HG03095 (cell line): ENCODE measurements around the gene JAKMIP2.
"Not testable (repeated sequence)": the region's sequence is repeated elsewhere in the genome, so short reads cannot be mapped to it uniquely, and the experiment has no call there.

Experiments used
- ATAC-seq: cut with Tn5 transposase; IDR thresholded peaks from one replicate; pipeline ENCODE4 v1.9.1; 2021; ENCODE audit warnings: moderate library complexity; ENCODE audit not compliant: unreplicated experiment

Gene JAKMIP2

GRCh38 chr5:147564124-147564486, 218.4 kb downstream of the JAKMIP2 start:
- no peak for ATAC-seq

DNA sequence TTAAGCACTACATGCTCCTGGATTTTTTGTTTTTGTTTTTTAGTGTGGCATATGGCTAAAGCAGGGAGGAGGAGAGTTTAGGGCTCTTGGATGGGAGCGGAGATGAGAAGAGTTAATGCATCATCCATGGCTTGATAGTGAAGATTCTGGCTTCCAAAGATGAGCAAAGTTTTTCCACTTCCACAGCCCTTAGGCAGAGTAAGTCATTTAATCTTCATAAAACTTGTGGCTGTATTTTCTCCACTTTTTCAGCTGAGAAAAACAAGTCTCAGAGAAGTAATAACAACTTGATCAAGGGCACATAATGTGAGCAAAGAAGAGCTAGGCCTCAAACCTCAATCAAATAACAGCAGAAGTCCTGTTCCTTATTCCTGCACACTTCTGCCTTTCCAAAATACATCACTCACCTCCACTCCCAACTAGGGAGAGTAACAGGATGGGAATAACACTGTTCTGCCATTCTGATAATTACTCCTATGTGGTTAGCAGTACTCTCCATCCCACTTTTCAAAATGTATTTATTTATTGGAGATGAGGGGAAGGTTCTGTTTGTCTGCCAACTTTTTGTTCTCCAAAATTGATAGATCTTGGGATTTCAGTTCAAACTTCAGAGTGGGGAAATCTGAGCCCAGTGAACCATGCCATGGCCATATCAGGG, 218.9 kb downstream of the JAKMIP2 start:
- no peak for ATAC-seq

DNA sequence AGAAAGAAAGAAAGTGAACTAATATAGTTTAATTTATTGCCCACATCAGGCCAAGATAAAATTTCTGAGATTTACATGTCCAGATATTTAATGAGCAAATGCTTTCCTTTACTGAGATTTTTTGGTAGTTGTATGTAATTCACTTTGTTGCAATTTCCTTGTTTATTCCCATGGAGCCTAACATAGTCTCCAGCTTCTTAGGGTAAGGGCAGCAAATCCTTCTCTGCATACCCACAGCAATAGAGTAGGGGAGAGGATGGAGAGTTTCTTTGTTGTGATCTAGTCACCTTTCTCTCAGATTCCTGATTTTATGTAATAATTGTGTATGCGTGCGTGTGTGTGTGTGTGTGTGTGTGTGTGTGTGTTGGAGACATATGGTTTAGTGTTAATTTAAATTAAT, 221.1 kb downstream of the JAKMIP2 start:
- no peak for ATAC-seq

DNA sequence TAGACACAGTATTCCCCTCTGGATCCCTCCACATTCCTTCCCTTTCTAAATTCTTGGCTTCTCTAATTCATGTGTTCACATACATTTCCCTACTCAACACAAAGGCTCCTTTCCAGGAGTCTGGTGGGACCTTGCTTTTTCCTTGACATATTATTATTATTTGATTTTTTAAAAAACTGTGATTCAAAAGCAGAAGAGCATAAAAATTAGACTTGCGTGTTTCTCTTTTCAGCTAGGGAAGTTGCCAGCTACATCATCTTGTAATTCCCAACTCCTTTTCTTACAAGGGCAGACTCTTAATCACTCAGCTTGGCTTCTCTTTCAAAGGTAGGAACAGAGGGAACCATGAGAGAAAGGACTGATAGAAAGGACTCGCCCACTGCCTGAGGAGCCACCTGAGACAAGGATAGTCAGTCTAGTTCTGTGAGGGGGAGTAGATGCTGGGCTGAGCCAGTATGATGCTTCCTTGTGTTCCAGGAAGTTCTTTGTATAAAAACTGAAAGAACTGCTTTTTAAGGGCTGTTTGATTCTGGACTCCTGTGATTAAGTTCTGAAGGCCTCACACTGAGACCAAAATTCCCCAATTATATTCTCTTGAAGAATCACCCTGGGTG, 221.7 kb downstream of the JAKMIP2 start:
- no peak for ATAC-seq

DNA sequence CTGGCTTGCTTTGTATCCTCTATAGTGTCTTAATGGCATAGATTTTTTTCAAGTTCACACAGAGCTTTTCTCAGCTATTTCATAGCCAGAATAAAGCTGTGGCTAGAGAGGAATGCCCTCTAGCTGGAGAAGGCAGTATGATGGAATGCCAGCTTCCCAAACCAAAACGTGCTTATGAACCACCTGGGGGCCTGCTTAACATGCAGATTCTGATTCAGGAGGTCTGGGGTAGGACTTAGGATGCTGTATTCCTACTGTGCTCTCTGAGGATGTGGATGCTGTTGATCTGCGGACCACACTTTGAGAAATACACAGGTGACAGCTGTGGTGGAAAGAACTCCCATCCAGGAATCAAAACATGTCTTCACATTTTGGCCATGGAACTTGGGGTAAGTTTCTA, 222.8 kb downstream of the JAKMIP2 start:
- no peak for ATAC-seq

GRCh38 chr5:147558826-147559225, 223.7 kb downstream of the JAKMIP2 start:
- no peak for ATAC-seq

- ATAC-seq = no peak
Observed at GRCh38 chr5:147557876-147558745, 224.4 kb downstream of the JAKMIP2 start.

- ATAC-seq = no peak
Observed at GRCh38 chr5:147555176-147555575, 227.4 kb downstream of the JAKMIP2 start.

DNA sequence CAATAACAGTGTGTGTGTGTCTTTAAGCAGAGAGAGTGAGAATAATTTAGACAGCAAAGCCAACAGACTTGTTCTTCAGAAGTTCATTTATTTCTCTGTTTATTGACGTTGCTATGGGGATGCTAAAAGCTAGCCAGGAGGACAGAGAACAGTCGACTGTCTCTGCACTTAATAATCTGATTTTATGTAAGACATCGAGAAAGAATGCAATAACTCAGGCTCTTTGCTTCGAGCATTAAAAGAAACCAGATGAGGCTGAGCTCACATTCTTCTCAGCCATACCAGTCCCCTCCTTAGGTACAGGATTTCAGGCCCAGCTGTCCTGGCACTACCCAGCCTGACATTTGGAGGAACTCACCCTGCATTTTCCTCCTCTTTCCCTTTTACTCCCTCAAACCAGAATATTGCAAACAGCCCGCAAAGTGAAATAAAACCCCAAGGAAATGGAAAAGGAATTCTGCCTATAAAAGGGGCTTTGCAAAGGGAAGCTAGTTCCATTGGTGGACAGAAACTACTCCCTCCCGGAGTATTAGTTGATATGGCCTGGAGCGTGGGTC, 228.2 kb downstream of the JAKMIP2 start:
- no peak for ATAC-seq

DNA sequence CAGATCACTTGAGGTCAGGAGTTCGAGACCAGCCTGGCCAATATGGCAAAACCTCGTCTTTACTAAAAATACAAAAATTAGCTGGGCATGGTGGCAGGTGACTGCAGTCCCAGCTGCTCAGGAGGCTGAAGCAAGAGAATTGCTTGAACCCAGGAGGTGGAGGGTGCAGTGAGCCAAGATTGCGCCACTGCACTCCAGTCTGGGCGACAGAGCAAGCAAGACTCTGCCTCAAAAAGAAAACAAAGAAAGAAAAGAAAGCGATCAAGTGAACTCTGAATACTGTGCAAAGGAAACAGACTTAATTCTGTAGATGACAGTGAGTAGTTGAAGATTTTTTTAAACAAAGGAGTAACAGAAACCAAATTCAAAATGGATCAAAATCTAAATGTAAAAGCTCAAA, 228.7 kb downstream of the JAKMIP2 start:
- not testable (repeated sequence) for ATAC-seq

- no peak for ATAC-seq
Observed at GRCh38 chr5:147552897-147553296, 229.6 kb downstream of the JAKMIP2 start.

DNA sequence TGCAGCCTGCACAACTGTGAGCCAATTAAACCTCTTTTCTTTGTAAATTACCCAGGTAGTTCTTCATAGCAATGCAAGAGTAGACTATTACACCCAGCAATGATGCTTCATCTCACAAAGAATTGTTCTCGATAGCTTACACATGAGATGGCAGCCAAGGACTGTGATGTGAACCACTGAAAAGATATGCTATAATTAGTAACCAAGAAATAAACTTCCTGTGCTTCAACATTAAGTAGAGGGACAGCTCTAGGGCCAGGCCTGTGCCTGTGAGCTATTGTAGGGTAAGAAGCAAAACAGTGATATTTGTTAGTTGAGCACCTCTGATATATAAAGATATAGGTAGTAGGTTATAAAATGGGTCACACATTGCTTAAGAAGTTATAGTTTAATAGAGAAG, 230.9 kb downstream of the JAKMIP2 start:
- ATAC-seq = no peak

GRCh38 chr5:147547730-147548129, 234.8 kb downstream of the JAKMIP2 start:
- no peak for ATAC-seq

- ATAC-seq = no peak
Observed at GRCh38 chr5:147544556-147544955, 238.0 kb downstream of the JAKMIP2 start.

DNA sequence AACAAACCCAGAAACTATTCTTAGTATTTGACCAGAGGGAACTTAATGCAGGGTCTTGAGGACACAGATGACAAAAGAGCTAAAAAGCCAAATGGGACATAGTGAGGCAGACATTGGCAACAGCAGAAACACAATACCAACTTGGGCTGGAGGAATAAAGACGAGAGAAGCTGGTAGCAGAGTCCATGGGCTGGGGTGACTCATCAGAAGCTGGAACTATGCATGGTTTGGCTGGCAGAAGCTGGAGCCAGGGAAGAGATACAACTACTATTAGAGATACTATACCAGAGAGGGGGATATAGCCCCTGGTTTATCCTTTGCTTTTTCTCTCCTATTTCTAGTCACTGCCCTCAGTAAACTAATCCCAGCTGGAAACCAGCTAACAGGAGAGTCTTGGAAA, 243.5 kb downstream of the JAKMIP2 start:
- ATAC-seq = no peak

- ATAC-seq = no peak
Observed at GRCh38 chr5:147538236-147538635, 244.3 kb downstream of the JAKMIP2 start.
